Activated CD8-positive, alpha-beta memory T cell treated with anti-CD3 and anti-CD28 coated beads for 36 hours (primary cell): ENCODE results near the gene FUT8. TPM values are rescaled to one million over a fixed set of nuclear protein-coding genes. Genes with fewer than 3 reads are reported as not detected.
"Not testable (repeated sequence)": the region's sequence is repeated elsewhere in the genome, so short reads cannot be mapped to it uniquely, and the experiment has no call there.

Experiments
- CTCF ChIA-PET: fragments of 350-600 bp; sonication (Branson Sonifier 250); formaldehyde crosslinking; loops from one replicate; lab custom pipeline; 2021; ENCODE audit warnings: antibody characterized with exemption; lab: Charles Lee
- POLR2A ChIA-PET: fragments of 350-600 bp; sonication (Branson Sonifier 250); formaldehyde crosslinking; loops from one replicate; lab custom pipeline; 2021; ENCODE audit warnings: antibody characterized with exemption; lab: Charles Lee
- total RNA-seq, 2 experiments: library from RNA; stranded (reverse); gene quantifications; one replicate each; pipeline ENCODE4 v1.2.3, GENCODE V29; 2021

The FUT8 gene
- total RNA-seq, 2 experiments from 2014 or later = 90.1 to 95.2 TPM

GRCh38 chr14:65433646-65434045, 21.1 kb downstream of the FUT8 start:
- ChIA-PET CTCF (no interaction called here), POLR2A (interaction anchor here (1.0 kb wide), 1 partner anchor 9 kb away, joined by 3 read pairs; no protein-coding TSS in a partner anchor)

- ChIA-PET POLR2A (no interaction called here), CTCF (no interaction called here)
These were observed 21.8 kb downstream of the FUT8 start for GRCh38 chr14:65434216-65434850.

- CTCF ChIA-PET = interaction anchor here (0.6 to 1.3 kb wide), 2 partner anchors 15 to 121 kb away, joined by 4 read pairs; no protein-coding TSS in a partner anchor
- POLR2A ChIA-PET = interaction anchor here (0.5 kb wide), 1 partner anchor 170 kb away, joined by 5 read pairs; no protein-coding TSS in a partner anchor
These were observed 25.9 kb downstream of the FUT8 start for GRCh38 chr14:65438266-65438933.

GRCh38 chr14:65439117-65439516, 26.6 kb downstream of the FUT8 start:
- ChIA-PET CTCF (interaction anchor here (1.3 kb wide), 1 partner anchor 15 kb away, joined by 4 read pairs; no protein-coding TSS in a partner anchor), POLR2A (no interaction called here)

- ChIA-PET POLR2A (no interaction called here), CTCF (no interaction called here)
These were observed 27.7 kb downstream of the FUT8 start for GRCh38 chr14:65440230-65440629.

GRCh38 chr14:65444230-65444629, 31.7 kb downstream of the FUT8 start:
- CTCF ChIA-PET = no interaction called here
- POLR2A ChIA-PET = interaction anchor here (1.1 kb wide), 1 partner anchor 32 kb away, joined by 3 read pairs; no protein-coding TSS in a partner anchor

- ChIA-PET CTCF (no interaction called here), POLR2A (no interaction called here)
These were observed 33.6 kb downstream of the FUT8 start for GRCh38 chr14:65446159-65446558.

GRCh38 chr14:65449647-65450046, 37.1 kb downstream of the FUT8 start:
- ChIA-PET POLR2A (no interaction called here), CTCF (interaction anchor here (1.5 kb wide), 1 partner anchor 374 kb away, joined by 3 read pairs; no protein-coding TSS in a partner anchor)

GRCh38 chr14:65453807-65454480, 41.4 kb downstream of the FUT8 start:
- ChIA-PET POLR2A (no interaction called here), CTCF (interaction anchor here (0.6 kb wide), 1 partner anchor 103 kb away, joined by 3 read pairs; no protein-coding TSS in a partner anchor)

- ChIA-PET CTCF (no interaction called here), POLR2A (no interaction called here)
These were observed 43.7 kb downstream of the FUT8 start for GRCh38 chr14:65456247-65456646.

GRCh38 chr14:65461730-65462129, 49.2 kb downstream of the FUT8 start:
- POLR2A ChIA-PET = no interaction called here

GRCh38 chr14:65462411-65462810, 49.9 kb downstream of the FUT8 start:
- POLR2A ChIA-PET = no interaction called here
- CTCF ChIA-PET = interaction anchor here (1.4 kb wide), 1 partner anchor 31 kb away, joined by 3 read pairs; no protein-coding TSS in a partner anchor

More at GRCh38 chr14:65461730-65462129, 49.2 kb downstream of the FUT8 start:
- CTCF ChIA-PET = interaction anchor here (0.9 to 1.4 kb wide), 2 partner anchors 14 to 32 kb away, joined by 3 read pairs; no protein-coding TSS in a partner anchor

GRCh38 chr14:65465584-65465983, 53.1 kb downstream of the FUT8 start:
- POLR2A ChIA-PET = no interaction called here
- CTCF ChIA-PET = no interaction called here

GRCh38 chr14:65467926-65468325, 55.4 kb downstream of the FUT8 start:
- POLR2A ChIA-PET, CTCF ChIA-PET: not testable (repeated sequence)

- ChIA-PET CTCF (no interaction called here), POLR2A (interaction anchor here (0.5 kb wide), 1 partner anchor 259 kb away, joined by 3 read pairs; no protein-coding TSS in a partner anchor)
These were observed 57.4 kb downstream of the FUT8 start for GRCh38 chr14:65469903-65470302.

GRCh38 chr14:65470404-65470880, 57.9 kb downstream of the FUT8 start:
- CTCF ChIA-PET = no interaction called here
- POLR2A ChIA-PET = interaction anchor here (0.5 kb wide), 1 partner anchor 259 kb away, joined by 3 read pairs; no protein-coding TSS in a partner anchor

- POLR2A ChIA-PET = no interaction called here
These were observed 58.7 kb downstream of the FUT8 start for GRCh38 chr14:65471038-65471878.

GRCh38 chr14:65472189-65472588, 59.7 kb downstream of the FUT8 start:
- ChIA-PET CTCF (interaction anchor here (1.7 kb wide), 1 partner anchor 12 kb away, joined by 4 read pairs; no protein-coding TSS in a partner anchor), POLR2A (no interaction called here)

More at GRCh38 chr14:65471038-65471878, 58.7 kb downstream of the FUT8 start:
- CTCF ChIA-PET = interaction anchor here (1.7 kb wide), 1 partner anchor 11 kb away, joined by 4 read pairs; no protein-coding TSS in a partner anchor
